K562 (cell line): ENCODE measurements around the gene CENPT. TPM values are rescaled to one million over a fixed set of nuclear protein-coding genes. Genes with fewer than 3 reads are reported as not detected.

Experiments used
- ADNP ChIP-seq: fragments of 200-800 bp; sonication (Bioruptor generic); IDR thresholded peaks from 2 replicates; pipeline ENCODE4 v1.6.1; 2016; ENCODE audit warnings: missing genetic modification characterization, missing compliant biosample characterization
- BDP1 ChIP-seq: IDR thresholded peaks from 3 replicates; pipeline ENCODE4 v1.6.1; 2011; ENCODE audit not compliant: insufficient read length, insufficient read depth
- BRCA1 ChIP-seq, 2 experiments: fragments of 450-650 bp in 1 of 2; sonication (generic) in 1 of 2; formaldehyde crosslinking in 1 of 2; IDR thresholded peaks; 2 replicates each; pipeline versions ENCODE4 v1.5.0 to v1.6.1; 2017 to 2020; ENCODE audit warnings: mild to moderate bottlenecking in 1 of 2, missing genetic modification reagents in 1 of 2
- FOXA3 ChIP-seq, 2 experiments: fragments of 450-650 bp in 1 of 2; sonication (generic) in 1 of 2; formaldehyde crosslinking; IDR thresholded peaks in 1 of 2; conservative IDR thresholded peaks in 1 of 2; 2 replicates each; pipeline versions ENCODE4 v1.4.0 to v1.8.0; 2020 to 2022; ENCODE audit warnings: mild to moderate bottlenecking in 2 of 2, missing genetic modification reagents in 1 of 2
- MAZ ChIP-seq, 2 experiments: fragments of 450-650 bp in 1 of 2; sonication (generic) in 1 of 2; formaldehyde crosslinking; IDR thresholded peaks in 1 of 2; conservative IDR thresholded peaks in 1 of 2; 2 replicates each; pipeline versions ENCODE4 v1.4.0 to v1.5.0; 2020; ENCODE audit warnings: mild to moderate bottlenecking in 1 of 2, missing genetic modification reagents in 1 of 2
- MEIS2 ChIP-seq: fragments of 450-650 bp; IDR thresholded peaks from 2 replicates; pipeline ENCODE4 v1.6.1; 2014; ENCODE audit warnings: mild to moderate bottlenecking; ENCODE audit not compliant: partially characterized antibody
- NONO ChIP-seq, 2 experiments: fragments of 200-400 bp in 1 of 2; fragments of 450-650 bp in 1 of 2; formaldehyde crosslinking in 1 of 2; IDR thresholded peaks; 2 replicates each; pipeline ENCODE4 v1.6.1; 2017; ENCODE audit warnings: low read depth in 2 of 2, mild to moderate bottlenecking in 2 of 2, moderate library complexity in 2 of 2, low read length in 1 of 2
- NR2C1 ChIP-seq, 2 experiments: fragments of 450-650 bp; IDR thresholded peaks; 2 replicates each; pipeline ENCODE4 v1.6.1; 2017; ENCODE audit warnings: mild to moderate bottlenecking in 2 of 2, antibody characterized with exemption in 1 of 2, inconsistent platforms in 1 of 2, missing compliant biosample characterization in 1 of 2, missing genetic modification characterization in 1 of 2
- RBFOX2 ChIP-seq: fragments of 200-400 bp; formaldehyde crosslinking; IDR thresholded peaks from 2 replicates; pipeline ENCODE4 v1.6.1; 2017; ENCODE audit warnings: low read depth, mild to moderate bottlenecking, low read length, moderate library complexity
- SREBF1 ChIP-seq: fragments of 150-350 bp; IDR thresholded peaks from 2 replicates; pipeline ENCODE4 v1.6.1; 2014; ENCODE audit warnings: antibody characterized with exemption, low read depth, low read length, borderline replicate concordance
- TOE1 ChIP-seq, 2 experiments: fragments of 450-650 bp in 1 of 2; sonication (generic) in 1 of 2; formaldehyde crosslinking in 1 of 2; IDR thresholded peaks; 2 replicates each; pipeline versions ENCODE4 v1.7.1 to v1.8.0; 2016 to 2022; ENCODE audit warnings: borderline replicate concordance in 2 of 2, mild to moderate bottlenecking in 2 of 2, antibody characterized with exemption in 1 of 2, inconsistent platforms in 1 of 2, low read depth in 1 of 2, missing genetic modification reagents in 1 of 2, moderate library complexity in 1 of 2
- polyA plus RNA-seq, 8 experiments: library from polyadenylated mRNA; depleted of rRNA in 4 of 8; stranded (reverse) in 5 of 8; unstranded in 3 of 8; fragments of >200 nt; fragmentation: Nextera tagmentation in 2 of 8; fragmentation: Illumina TruSeq in 1 of 8; extraction: Ambion mirVana in 2 of 8; extraction: Trizol in 1 of 8; gene quantifications; 2 replicates each; pipeline versions ENCODE4 v1.2.1 to v1.2.3, GENCODE V29; 2011 to 2014; ENCODE audit warnings: inconsistent platforms in 1 of 8, missing spikeins in 1 of 8
- total RNA-seq, 7 experiments: library from RNA; depleted of rRNA in 6 of 7; stranded (reverse); fragments of >200 nt in 6 of 7; fragmentation: Illumina TruSeq in 2 of 7; extraction: Trizol in 2 of 7; gene quantifications; 2 replicates each; pipeline versions ENCODE4 v1.2.1 to v1.2.3, GENCODE V29; 2011 to 2021; ENCODE audit warnings: low replicate concordance in 1 of 7
- TF ChIP-seq, protein P1 (sequence below): sonication (generic); formaldehyde crosslinking; IDR thresholded peaks from 2 replicates; pipeline ENCODE4 v1.9.0; 2022; ENCODE audit warnings: mild to moderate bottlenecking, missing genetic modification reagents
- TF ChIP-seq, protein P2 (sequence below): conservative IDR thresholded peaks from 2 replicates; pipeline ENCODE4 v1.6.1; 2011; ENCODE audit warnings: low read depth, mild to moderate bottlenecking, low read length; ENCODE audit not compliant: control insufficient read depth
- TF ChIP-seq, protein P3 (sequence below): sonication (generic); formaldehyde crosslinking; IDR thresholded peaks from 2 replicates; pipeline ENCODE4 v1.8.0; 2023; ENCODE audit warnings: mild to moderate bottlenecking, missing genetic modification reagents
- TF ChIP-seq, protein P4 (sequence below): sonication (generic); formaldehyde crosslinking; IDR thresholded peaks from 2 replicates; pipeline ENCODE4 v1.8.0; 2023; ENCODE audit warnings: mild to moderate bottlenecking, missing genetic modification reagents
- TF ChIP-seq, protein P5 (sequence below): IDR thresholded peaks from 2 replicates; pipeline ENCODE4 v1.6.1; 2014; ENCODE audit warnings: antibody characterized with exemption

The CENPT gene
- total and polyA plus RNA-seq, 9 of the 15 experiments (the other 6 are each of a cell fraction or from before 2014, with no cell fraction given) = 3.6 to 94.2 (median 44.1) TPM

DNA sequence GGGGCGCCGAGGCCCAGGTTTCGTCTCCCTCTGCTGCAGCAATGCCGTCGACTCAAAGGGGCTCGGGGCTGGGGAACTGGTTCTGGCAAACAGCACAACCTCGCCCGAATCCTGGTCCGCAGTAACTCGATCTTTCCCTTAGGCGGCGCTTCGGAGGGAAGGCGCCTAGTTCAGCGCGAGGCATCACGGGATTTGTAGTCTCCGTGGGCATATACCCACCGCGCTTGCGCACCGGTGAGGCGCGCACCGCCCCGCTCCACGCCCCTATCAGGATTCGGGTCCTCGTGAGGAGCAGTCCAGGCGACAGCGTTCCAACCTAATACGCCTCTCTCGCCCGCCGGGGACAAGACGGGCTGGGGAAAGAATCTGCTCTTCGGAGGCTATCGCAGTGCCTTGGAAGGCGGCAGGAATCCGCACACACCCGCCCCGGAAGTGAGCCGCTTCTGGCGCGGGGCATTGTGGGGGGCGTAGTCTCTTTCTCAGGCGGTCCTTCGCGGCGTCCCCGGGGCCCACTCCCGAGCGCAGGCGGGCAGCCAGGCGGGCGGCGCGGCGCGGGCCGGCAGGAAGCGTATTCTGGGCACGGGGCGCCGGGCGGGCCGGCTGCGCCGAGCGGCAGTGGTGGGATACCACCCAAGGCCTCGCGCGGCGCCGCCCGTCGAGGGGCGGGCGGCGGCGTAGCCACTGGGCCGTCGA is 5.5 kb downstream of the CENPT start, which contains the start of gene THAP11 (continued):
- TF ChIP-seq NONO (IDR thresholded peaks at IDR 0.05; ENCODE audit: low read depth in 2 of 2, low read length in 1 of 2) = peak; percentile 32 to 88; a peak in 2 of 4 replicates
- no peak for TF ChIP-seq ADNP (tag)
- peak; percentile 59 for TF ChIP-seq NR2C1 (IDR thresholded peaks at IDR 0.05)
- TF ChIP-seq NR2C1 (tag; IDR thresholded peaks at IDR 0.05) = peak; percentile 76
- TF ChIP-seq, protein P1, sequence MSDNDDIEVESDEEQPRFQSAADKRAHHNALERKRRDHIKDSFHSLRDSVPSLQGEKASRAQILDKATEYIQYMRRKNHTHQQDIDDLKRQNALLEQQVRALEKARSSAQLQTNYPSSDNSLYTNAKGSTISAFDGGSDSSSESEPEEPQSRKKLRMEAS = no peak; the same call in 1 of the 2 replicates
- TF ChIP-seq, protein P2, sequence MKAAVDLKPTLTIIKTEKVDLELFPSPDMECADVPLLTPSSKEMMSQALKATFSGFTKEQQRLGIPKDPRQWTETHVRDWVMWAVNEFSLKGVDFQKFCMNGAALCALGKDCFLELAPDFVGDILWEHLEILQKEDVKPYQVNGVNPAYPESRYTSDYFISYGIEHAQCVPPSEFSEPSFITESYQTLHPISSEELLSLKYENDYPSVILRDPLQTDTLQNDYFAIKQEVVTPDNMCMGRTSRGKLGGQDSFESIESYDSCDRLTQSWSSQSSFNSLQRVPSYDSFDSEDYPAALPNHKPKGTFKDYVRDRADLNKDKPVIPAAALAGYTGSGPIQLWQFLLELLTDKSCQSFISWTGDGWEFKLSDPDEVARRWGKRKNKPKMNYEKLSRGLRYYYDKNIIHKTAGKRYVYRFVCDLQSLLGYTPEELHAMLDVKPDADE = peak; percentile 93
- no peak for TF ChIP-seq BRCA1 (IDR thresholded peaks at IDR 0.05)
- no peak for TF ChIP-seq BRCA1 (CRISPR knock-in tag; IDR thresholded peaks at IDR 0.05)
- peak; percentile 44; the same call in 1 of the 2 replicates for TF ChIP-seq TOE1 (IDR thresholded peaks at IDR 0.05; ENCODE audit: borderline replicate concordance)
- TF ChIP-seq TOE1 (CRISPR knock-in tag; IDR thresholded peaks at IDR 0.05; ENCODE audit: borderline replicate concordance, low read depth) = no peak
- TF ChIP-seq BDP1 = no peak
- TF ChIP-seq, protein P3, sequence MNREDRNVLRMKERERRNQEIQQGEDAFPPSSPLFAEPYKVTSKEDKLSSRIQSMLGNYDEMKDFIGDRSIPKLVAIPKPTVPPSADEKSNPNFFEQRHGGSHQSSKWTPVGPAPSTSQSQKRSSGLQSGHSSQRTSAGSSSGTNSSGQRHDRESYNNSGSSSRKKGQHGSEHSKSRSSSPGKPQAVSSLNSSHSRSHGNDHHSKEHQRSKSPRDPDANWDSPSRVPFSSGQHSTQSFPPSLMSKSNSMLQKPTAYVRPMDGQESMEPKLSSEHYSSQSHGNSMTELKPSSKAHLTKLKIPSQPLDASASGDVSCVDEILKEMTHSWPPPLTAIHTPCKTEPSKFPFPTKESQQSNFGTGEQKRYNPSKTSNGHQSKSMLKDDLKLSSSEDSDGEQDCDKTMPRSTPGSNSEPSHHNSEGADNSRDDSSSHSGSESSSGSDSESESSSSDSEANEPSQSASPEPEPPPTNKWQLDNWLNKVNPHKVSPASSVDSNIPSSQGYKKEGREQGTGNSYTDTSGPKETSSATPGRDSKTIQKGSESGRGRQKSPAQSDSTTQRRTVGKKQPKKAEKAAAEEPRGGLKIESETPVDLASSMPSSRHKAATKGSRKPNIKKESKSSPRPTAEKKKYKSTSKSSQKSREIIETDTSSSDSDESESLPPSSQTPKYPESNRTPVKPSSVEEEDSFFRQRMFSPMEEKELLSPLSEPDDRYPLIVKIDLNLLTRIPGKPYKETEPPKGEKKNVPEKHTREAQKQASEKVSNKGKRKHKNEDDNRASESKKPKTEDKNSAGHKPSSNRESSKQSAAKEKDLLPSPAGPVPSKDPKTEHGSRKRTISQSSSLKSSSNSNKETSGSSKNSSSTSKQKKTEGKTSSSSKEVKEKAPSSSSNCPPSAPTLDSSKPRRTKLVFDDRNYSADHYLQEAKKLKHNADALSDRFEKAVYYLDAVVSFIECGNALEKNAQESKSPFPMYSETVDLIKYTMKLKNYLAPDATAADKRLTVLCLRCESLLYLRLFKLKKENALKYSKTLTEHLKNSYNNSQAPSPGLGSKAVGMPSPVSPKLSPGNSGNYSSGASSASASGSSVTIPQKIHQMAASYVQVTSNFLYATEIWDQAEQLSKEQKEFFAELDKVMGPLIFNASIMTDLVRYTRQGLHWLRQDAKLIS (CRISPR knock-in tag) = no peak
- TF ChIP-seq, protein P4, sequence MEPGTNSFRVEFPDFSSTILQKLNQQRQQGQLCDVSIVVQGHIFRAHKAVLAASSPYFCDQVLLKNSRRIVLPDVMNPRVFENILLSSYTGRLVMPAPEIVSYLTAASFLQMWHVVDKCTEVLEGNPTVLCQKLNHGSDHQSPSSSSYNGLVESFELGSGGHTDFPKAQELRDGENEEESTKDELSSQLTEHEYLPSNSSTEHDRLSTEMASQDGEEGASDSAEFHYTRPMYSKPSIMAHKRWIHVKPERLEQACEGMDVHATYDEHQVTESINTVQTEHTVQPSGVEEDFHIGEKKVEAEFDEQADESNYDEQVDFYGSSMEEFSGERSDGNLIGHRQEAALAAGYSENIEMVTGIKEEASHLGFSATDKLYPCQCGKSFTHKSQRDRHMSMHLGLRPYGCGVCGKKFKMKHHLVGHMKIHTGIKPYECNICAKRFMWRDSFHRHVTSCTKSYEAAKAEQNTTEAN (CRISPR knock-in tag) = peak; percentile 65; the same call in 1 of the 2 replicates
- TF ChIP-seq SREBF1 = no peak
- peak; percentile 89 for TF ChIP-seq RBFOX2
- TF ChIP-seq, protein P5, sequence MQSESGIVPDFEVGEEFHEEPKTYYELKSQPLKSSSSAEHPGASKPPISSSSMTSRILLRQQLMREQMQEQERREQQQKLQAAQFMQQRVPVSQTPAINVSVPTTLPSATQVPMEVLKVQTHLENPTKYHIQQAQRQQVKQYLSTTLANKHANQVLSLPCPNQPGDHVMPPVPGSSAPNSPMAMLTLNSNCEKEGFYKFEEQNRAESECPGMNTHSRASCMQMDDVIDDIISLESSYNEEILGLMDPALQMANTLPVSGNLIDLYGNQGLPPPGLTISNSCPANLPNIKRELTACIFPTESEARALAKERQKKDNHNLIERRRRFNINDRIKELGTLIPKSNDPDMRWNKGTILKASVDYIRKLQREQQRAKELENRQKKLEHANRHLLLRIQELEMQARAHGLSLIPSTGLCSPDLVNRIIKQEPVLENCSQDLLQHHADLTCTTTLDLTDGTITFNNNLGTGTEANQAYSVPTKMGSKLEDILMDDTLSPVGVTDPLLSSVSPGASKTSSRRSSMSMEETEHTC = no peak
- TF ChIP-seq MEIS2 = peak; percentile 85
- peak; percentile 67 to 72 for TF ChIP-seq MAZ (CRISPR knock-in tag; conservative IDR thresholded peaks at IDR 0.05 in 1 of 2, IDR thresholded peaks at IDR 0.05 in 1 of 2)
- no peak for TF ChIP-seq FOXA3 (CRISPR knock-in tag; conservative IDR thresholded peaks at IDR 0.05 in 1 of 2, IDR thresholded peaks at IDR 0.05 in 1 of 2)
